ENCODE results near the gene GAB2. TPM values are rescaled to one million over a fixed set of nuclear protein-coding genes. Genes with fewer than 3 reads are reported as not detected.

The GAB2 gene
- total and polyA plus RNA-seq, 2 donors (not counting 1 experiment from before 2014, with no cell fraction given), result 5.8 to 85.9 TPM

GRCh38 chr11:78406568-78407196 is 10.9 kb downstream of the GAB2 start:
- WGBS (ENCODE audit: insufficient coverage), result 85% methylated on average over 2 of the region's 3 CpGs
- Histone ChIP-seq H2AFZ (ENCODE audit: insufficient read depth, low read depth, low read length, poor library complexity, severe bottlenecking) (no peak overlapping the region), H3K27ac (ENCODE audit: low read length in 2 of 2) (no peak overlapping the region), H3K9ac (ENCODE audit: low read length) (no peak overlapping the region), H4K20me1 (ENCODE audit: control insufficient read depth, insufficient read depth, low read length, poor library complexity, severe bottlenecking) (no peaks in the 10 kb centered on the region), H3K4me1 (ENCODE audit: control insufficient read depth in 2 of 2, insufficient read depth in 2 of 2, low read length in 2 of 2) (peaks cover 5 to 6% of the 10 kb centered on the region in 2 donors), H3K36me3 (replicated peaks in 1 of 2; ENCODE audit: control extremely low read depth in 1 of 2, control insufficient read depth in 1 of 2, extremely low read depth in 1 of 2, insufficient read depth in 2 of 2, low read length in 1 of 2) (no peaks in the 10 kb centered on the region), H3K27me3 (replicated peaks in 1 of 4; ENCODE audit: control extremely low read depth in 1 of 4, control insufficient read depth in 3 of 4, insufficient read depth in 4 of 4, low read length in 3 of 4) (no peaks in the 10 kb centered on the region), H3K9me3 (ENCODE audit: control extremely low read depth in 1 of 3, control insufficient read depth in 2 of 3, insufficient read depth in 1 of 3, low read length in 2 of 3) (peaks cover 1 to 10% (median 3%) of the 10 kb centered on the region in 3 donors), H3K4me3 (ENCODE audit: control extremely low read depth in 1 of 5, extremely low read depth in 1 of 5, insufficient read depth in 1 of 5, low read depth in 2 of 5, low read length in 4 of 5) (no peak overlapping the region), H3K79me2 (ENCODE audit: control insufficient read depth, insufficient read depth, low read length) (peaks cover 84% of the 10 kb centered on the region), H3K4me2 (replicated peaks; ENCODE audit: low read depth, low read length, poor library complexity, severe bottlenecking) (no peak overlapping the region)
- intact Hi-C loops (cut with micrococcal nuclease), result no loop called here
- Mint-ChIP-seq H3K27ac (no peak overlapping the region), H3K4me1 (peaks cover 33% of the 10 kb centered on the region), H3K4me3 (peak overlapping the region; percentile 9), H3K27me3 (no peaks in the 10 kb centered on the region), H3K9me3 (ENCODE audit: insufficient read depth) (peaks cover 2% of the 10 kb centered on the region)
- CTCF ChIA-PET, result interaction anchor here (2.5 kb wide), 1 partner anchor 9 kb away, joined by 8 read pairs; no protein-coding TSS in a partner anchor
- POLR2A ChIA-PET, result no interaction called here
- TF ChIP-seq EZH2 (IDR thresholded peaks at IDR 0.05; ENCODE audit: borderline replicate concordance, insufficient read depth, low read depth, low read length, poor library complexity, severe bottlenecking) (no peak), CTCF (IDR thresholded peaks at IDR 0.05) (no peak)
- no peak for ATAC-seq (ENCODE audit: low read depth)
- DNase-seq, result no peak

DNA sequence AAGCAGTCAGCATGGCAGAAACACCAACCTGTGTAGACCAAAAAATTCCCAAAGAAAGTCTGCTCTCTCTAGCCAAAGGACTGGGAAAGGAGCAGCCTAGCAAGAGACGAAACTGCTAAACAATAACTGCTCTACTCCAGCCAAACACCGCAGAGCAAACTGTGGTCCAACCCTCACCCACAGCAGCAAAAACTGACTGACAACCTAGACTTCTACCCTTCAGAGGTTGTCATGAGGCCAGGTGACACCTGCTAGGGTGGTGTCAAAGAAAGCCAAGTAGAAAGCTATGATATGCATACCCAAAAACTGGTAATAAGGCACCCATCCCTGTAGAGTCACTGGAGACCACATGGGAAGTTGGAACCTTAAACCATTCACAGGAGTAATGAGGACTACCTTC is 11.8 kb downstream of the GAB2 start:
- peaks cover 91% of the 10 kb centered on the region for H3K79me2 ChIP-seq (ENCODE audit: control insufficient read depth, insufficient read depth, low read length)
- H3K36me3 ChIP-seq (replicated peaks in 1 of 2; ENCODE audit: control extremely low read depth in 1 of 2, control insufficient read depth in 1 of 2, extremely low read depth in 1 of 2, insufficient read depth in 2 of 2, low read length in 1 of 2), result no peaks in the 10 kb centered on the region
- ChIA-PET POLR2A (no interaction called here), CTCF (interaction anchor here (2.5 kb wide), 1 partner anchor 10 kb away, joined by 8 read pairs; no protein-coding TSS in a partner anchor)
- H3K27me3 ChIP-seq (replicated peaks in 1 of 4; ENCODE audit: control extremely low read depth in 1 of 4, control insufficient read depth in 3 of 4, insufficient read depth in 4 of 4, low read length in 3 of 4), result no peaks in the 10 kb centered on the region
- no peak overlapping the region for H3K4me3 ChIP-seq (ENCODE audit: control extremely low read depth in 1 of 5, extremely low read depth in 1 of 5, insufficient read depth in 1 of 5, low read depth in 2 of 5, low read length in 4 of 5)
- no peak for DNase-seq
- H3K9me3 Mint-ChIP-seq (ENCODE audit: insufficient read depth), result no peaks in the 10 kb centered on the region
- no peak overlapping the region for H3K4me3 Mint-ChIP-seq
- no peak overlapping the region for H3K9ac ChIP-seq (ENCODE audit: low read length)
- no peak for ATAC-seq (ENCODE audit: low read depth)
- H3K4me2 ChIP-seq (replicated peaks; ENCODE audit: low read depth, low read length, poor library complexity, severe bottlenecking), result no peak overlapping the region
- 100% methylated on average over 2 of the region's 2 CpGs for WGBS (ENCODE audit: insufficient coverage)
- H3K4me1 ChIP-seq (ENCODE audit: control insufficient read depth in 2 of 2, insufficient read depth in 2 of 2, low read length in 2 of 2), result peaks cover 5 to 6% of the 10 kb centered on the region in 2 donors
- no peaks in the 10 kb centered on the region for H3K27me3 Mint-ChIP-seq
- no peak overlapping the region for H3K27ac ChIP-seq (ENCODE audit: low read length in 2 of 2)
- no peak for TF ChIP-seq CTCF (IDR thresholded peaks at IDR 0.05)
- TF ChIP-seq EZH2 (IDR thresholded peaks at IDR 0.05; ENCODE audit: borderline replicate concordance, insufficient read depth, low read depth, low read length, poor library complexity, severe bottlenecking), result no peak
- H3K4me1 Mint-ChIP-seq, result peaks cover 36% of the 10 kb centered on the region
- H4K20me1 ChIP-seq (ENCODE audit: control insufficient read depth, insufficient read depth, low read length, poor library complexity, severe bottlenecking), result no peaks in the 10 kb centered on the region
- intact Hi-C loops (cut with micrococcal nuclease), result no loop called here
- no peak overlapping the region for H3K27ac Mint-ChIP-seq
- peaks cover 1 to 10% (median 3%) of the 10 kb centered on the region in 3 donors for H3K9me3 ChIP-seq (ENCODE audit: control extremely low read depth in 1 of 3, control insufficient read depth in 2 of 3, insufficient read depth in 1 of 3, low read length in 2 of 3)
- H2AFZ ChIP-seq (ENCODE audit: insufficient read depth, low read depth, low read length, poor library complexity, severe bottlenecking), result no peak overlapping the region
